ENCODE results near the gene KCNJ3.

Gene KCNJ3, protein sequence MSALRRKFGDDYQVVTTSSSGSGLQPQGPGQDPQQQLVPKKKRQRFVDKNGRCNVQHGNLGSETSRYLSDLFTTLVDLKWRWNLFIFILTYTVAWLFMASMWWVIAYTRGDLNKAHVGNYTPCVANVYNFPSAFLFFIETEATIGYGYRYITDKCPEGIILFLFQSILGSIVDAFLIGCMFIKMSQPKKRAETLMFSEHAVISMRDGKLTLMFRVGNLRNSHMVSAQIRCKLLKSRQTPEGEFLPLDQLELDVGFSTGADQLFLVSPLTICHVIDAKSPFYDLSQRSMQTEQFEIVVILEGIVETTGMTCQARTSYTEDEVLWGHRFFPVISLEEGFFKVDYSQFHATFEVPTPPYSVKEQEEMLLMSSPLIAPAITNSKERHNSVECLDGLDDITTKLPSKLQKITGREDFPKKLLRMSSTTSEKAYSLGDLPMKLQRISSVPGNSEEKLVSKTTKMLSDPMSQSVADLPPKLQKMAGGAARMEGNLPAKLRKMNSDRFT

DNA sequence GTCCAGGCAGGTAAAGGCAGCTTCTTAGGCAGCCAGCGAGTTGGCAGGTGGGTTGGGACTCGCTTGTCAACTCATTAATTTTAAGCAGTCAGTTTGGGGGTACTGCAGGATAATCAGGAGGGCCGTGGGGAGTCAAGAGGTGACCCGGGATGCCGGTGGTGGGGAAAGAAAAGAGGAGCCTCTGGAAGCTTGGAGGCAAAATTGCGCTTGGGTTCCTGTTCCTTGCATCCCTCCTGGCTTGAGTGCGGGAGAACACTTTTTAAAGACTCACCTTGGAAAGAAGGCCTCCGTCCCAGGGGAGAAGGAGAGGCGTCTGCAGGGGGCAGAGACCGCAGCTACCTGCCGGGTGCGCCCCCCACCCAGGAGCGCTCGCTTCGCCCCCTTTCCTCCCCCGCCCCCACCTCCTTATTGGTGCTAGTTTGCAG lies at the start of gene KCNJ3:
TSS of gene KCNJ3 (plus strand) at position 400 of the 425 bp plus-strand sequence. CDS start 81 bp downstream, outside the sequence.
- DNase-seq (ENCODE audit: low read depth): no peak

DNA sequence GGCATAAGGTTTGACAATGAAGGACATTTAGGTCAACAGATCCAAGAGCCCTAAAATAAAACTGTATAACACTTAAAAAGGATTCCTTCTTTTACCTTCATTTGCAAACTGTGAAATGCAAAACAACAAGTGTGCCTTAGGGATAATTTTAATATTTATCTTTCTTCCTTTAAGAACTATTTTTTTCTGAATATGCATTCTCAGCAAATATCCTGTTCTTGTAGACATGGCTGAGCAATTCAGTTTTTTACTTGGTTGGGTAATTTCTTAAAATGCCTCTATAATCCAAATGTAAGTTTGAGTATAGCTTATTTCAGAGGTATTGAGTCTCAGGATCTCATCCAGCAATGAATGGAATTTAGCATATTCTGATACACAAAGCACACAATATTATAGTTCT lies 43.0 kb upstream of the KCNJ3 start:
- no peak for DNase-seq (ENCODE audit: low read depth)

DNA sequence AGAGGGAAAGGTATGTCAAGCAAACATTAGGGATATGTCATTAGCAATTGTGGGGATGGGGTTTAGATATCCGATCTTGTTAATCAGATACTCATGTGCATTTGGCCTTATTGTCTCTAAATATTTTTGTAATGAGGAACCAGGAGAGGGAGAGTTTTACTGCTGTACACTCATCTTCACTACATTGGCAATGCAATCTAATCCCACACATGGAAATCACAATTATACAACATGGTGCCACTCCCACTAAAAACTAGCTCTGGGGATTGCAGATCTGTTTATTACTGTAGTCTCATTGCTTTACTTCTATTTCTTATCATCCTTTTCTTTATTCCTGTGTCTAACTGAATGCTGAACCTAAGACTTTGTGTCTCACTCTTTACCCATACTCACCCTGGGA lies 39.6 kb upstream of the KCNJ3 start:
- DNase-seq (ENCODE audit: low read depth): no peak

DNA sequence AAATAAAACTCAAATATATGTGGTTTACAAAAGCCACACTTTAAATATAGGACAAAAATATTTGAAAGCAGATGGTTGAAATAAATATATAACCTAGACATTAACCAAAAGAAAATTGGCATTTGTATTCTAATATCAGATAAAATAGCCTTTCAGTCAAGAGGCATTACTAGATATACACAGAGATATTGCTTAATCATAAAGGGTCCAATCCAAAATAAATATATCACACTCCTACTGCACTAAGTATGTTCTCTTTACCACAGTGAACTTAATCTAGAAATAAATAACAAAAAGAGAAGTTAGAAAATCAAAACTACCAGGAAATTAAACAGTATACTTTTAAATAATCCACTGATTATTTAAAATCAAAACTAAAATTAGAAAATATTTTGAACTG lies 34.2 kb upstream of the KCNJ3 start:
- no peak for DNase-seq (ENCODE audit: low read depth)

DNA sequence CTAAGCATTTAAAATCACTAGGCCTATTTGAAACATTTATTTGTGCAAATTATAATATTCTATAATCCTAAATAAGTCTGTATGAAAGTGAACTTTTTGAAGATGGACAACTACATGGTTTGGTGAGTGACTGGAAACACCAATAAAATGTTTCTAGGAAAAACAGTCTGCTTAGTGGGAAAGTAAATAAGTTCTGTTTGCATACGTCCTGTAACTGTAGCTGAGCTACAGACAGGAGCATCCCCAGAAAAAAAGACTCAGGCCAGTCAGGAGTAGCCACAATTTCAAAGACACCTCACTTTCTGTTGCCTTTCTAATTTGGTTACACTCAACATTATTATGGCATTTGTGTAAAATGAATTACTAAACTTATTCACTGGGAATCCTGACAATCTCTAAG lies 28.4 kb upstream of the KCNJ3 start:
- no peak for DNase-seq (ENCODE audit: low read depth)

DNA sequence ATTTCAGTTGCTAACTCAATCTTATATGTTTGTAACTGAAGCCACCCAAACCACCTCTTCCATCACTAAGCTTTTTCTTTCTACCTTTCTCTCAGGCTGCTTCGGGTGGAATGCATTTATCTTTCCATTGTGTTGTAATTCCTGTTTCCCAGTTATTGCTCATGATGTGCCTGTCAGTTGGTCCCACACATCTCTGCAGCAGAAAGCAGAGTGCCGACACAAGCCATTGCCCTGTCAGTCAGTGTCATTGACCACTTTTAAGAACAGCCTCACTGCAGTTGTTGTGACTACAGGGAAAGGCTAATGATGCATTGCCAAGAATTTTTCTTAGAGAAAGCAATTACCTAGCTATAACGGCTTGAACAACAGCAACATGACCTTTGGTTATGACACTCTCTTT lies 24.8 kb upstream of the KCNJ3 start:
- DNase-seq (ENCODE audit: low read depth): no peak

DNA sequence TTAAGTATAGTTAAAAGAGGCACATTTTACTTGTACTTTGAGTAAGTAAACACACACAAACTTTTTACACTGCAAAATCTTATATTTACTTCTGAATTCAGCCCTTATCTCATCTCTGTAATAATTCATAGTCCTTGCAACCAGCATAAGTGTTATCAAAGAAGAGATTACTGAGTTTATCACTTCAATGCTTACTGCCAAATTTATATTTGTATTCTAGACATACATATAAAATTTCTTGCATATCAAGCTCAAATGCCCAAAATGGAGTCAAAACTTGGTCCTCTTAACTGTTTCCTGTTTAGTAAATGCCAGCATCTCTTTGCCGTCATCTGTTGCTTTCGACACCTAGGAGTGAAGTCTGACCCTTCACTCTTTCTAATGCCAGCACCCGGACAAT lies 21.1 kb upstream of the KCNJ3 start:
- DNase-seq (ENCODE audit: low read depth): no peak

DNA sequence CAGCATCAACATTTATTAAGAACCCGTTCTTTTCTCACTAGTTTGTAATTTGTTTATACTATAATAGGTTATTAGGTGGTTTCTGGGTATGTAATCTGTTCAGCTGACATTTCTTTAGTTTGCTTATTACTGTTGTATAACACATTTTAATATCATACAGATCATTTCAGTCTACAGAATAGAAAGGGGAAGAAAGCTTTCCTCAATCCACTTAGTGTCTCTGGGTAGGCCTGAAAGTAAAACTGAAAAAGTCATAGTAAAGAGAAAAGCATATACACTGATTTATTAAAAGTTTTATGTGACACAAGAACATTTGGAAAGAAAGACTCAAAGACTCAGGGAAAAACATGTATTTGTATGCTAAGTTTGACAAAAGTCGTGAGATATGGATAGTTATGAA lies 16.8 kb upstream of the KCNJ3 start:
- DNase-seq (ENCODE audit: low read depth): no peak

DNA sequence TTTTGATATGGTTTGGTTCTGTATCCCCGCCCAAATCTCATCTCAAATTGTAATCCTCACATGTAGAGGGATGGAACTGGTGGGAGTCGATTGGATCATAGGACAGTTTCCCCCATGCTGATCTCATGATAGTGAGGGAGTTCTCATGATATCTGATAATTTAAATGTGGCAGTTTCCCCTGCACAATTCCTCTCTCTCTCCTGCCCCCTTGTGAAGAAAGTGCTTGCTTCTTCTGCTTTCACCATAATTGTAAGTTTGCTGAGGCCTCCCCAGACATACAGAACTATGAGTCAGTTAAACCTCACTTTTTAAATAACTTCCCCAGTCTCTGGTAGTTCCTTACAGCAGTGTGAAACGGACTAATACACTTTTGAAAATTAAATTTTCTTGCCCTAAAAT lies 12.3 kb upstream of the KCNJ3 start:
- no peak for DNase-seq (ENCODE audit: low read depth)

DNA sequence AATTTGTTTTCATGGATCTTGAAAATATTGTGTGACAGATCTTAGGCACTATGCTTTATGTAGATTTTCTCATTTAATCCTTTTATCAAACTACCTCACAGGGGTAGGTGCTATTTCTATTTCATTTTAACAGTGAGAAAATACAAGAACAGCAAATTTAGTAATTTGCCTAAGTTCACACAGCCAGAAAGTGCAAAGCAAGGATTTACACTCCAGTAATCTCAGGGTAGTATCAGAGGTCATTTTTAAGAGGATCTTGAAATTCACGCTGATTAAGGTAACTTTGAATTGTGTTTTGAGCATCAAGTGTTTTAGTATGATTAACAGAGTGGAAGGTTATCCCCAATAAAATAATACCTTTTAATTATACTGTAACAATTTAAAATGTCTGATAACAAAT lies 10.1 kb upstream of the KCNJ3 start:
- DNase-seq (ENCODE audit: low read depth): no peak

DNA sequence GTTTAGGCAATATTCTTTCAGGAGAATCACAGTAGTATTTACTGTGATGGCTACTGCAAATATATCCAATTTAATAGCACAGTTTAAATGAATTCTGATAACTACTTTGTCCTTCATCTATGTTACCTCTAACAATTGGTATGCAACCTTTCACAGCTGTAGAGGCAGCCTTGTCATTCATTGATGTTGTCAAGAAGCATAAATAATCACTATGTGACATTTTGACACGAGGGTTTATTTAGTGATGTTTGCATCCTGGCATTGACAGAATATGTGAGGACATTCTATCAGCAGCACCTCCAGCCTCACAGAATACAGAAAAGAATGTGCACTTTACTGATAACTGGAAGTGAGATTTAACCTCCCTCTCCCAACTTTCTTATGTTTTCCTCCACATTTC lies 9.3 kb upstream of the KCNJ3 start:
- DNase-seq (ENCODE audit: low read depth): no peak

DNA sequence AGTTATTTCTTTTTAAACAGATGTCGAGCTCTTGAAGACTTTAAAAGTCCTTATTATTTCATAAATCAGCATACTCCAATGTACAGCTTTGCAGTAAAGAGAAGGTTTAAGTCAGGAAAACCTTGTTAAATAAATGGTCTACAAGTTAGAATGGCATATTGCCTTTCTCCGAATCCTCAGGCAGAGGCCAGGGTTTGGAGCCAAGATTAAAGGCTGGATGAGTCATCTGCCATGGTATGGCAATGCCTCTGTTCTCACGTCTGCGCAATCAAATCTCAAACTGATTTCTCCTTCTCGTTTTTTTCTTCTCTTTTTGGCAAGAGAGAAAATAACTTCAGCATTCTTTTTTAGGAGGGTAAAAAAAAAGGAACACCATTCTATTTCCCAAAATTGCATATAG lies 5.6 kb upstream of the KCNJ3 start:
- DNase-seq (ENCODE audit: low read depth): no peak

DNA sequence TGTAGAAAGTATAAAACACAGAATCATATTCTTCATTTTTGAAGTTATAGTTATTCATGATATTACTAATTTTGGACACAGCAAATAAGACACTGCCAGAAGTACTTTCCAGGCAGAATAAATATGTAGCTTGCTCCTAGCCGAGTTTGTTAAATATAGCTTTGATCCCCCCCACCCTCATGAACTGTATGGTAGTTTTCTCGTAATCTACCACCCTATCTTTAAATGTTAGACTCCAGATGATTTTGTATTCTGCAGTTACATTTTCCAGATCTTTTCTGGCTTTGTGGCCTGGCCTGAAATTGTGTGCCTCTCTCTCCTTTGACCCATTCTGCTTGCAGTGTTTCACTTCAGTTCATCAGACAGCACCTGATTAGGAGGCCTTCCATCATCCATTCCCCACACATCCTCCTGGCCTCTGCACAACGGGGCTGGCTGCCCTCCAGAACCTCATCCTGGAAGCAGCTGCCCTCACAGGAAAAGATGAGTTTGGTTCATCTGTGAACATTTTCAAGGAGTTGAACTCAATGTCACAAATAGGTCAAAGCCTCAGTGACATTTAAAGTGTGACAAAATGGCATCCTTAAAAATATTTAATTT lies 4.7 kb upstream of the KCNJ3 start:
- no peak for DNase-seq (ENCODE audit: low read depth)

DNA sequence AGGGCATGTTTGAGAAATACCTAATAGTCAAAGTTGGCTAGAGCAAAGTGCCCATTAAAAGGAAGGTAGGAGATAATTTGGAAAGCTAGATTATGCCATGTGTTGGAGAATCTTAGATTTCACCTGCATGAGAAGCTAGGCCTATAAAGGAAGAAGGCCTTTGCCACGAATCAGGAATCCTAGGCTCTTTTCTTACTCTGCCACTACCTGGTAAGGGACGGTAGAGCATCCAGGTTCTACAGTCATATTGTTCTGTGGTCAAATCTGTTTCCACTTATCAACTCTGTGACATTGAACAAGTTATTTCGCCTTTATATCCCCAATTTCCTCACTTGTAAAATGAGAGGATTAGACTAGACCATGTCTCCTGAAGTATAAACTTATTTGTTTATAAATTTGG lies 3.6 kb upstream of the KCNJ3 start:
- no peak for DNase-seq (ENCODE audit: low read depth)

DNA sequence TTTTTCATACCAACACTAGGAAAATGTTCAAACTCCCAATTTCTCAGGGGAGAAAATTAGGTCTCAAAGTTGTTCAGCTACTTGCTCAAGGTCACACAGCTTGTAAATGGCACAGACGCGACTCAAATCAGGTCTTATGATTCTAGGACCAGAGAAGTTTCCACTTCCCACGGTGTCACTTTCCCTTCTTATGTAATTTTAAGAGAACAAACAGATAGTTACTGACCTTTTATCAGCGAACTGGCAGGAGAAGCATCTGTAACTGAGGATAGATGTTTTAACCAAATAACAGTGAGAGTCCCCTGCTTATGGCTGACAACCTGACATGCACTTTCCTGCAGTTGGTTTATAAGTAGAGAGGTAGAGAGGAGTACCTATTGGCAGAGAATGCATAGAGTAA lies 2.1 kb upstream of the KCNJ3 start:
- DNase-seq (ENCODE audit: low read depth): no peak

DNA sequence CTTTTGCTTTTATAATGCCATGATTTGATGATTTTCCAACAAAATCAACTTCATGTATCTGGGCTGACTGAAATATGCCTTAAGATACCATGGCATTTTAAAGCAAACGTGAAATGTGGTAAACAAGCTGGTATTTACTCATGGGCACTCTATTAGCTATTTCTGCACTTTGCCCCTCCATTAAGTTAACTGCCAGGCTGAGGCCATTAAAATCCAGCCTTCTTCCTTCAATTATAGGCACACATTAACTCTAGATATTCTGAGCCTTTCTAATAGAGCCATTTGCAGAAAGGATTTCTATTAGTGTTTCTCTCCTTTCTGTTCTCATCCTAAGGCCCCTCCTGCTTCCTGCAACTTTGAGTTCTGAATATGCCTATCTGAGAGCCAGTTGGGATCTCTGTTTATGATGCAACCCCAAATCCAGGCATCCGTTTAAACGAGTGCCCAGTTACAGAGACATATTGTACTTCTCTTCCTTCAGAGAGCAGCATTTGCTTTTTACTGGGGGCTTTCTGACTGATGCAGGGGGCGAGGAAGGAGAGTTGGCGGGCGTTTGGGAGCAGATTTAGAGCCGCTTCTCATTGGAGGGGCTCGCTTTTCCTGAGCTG lies 1.6 kb upstream of the KCNJ3 start:
- DNase-seq (ENCODE audit: low read depth): no peak

DNA sequence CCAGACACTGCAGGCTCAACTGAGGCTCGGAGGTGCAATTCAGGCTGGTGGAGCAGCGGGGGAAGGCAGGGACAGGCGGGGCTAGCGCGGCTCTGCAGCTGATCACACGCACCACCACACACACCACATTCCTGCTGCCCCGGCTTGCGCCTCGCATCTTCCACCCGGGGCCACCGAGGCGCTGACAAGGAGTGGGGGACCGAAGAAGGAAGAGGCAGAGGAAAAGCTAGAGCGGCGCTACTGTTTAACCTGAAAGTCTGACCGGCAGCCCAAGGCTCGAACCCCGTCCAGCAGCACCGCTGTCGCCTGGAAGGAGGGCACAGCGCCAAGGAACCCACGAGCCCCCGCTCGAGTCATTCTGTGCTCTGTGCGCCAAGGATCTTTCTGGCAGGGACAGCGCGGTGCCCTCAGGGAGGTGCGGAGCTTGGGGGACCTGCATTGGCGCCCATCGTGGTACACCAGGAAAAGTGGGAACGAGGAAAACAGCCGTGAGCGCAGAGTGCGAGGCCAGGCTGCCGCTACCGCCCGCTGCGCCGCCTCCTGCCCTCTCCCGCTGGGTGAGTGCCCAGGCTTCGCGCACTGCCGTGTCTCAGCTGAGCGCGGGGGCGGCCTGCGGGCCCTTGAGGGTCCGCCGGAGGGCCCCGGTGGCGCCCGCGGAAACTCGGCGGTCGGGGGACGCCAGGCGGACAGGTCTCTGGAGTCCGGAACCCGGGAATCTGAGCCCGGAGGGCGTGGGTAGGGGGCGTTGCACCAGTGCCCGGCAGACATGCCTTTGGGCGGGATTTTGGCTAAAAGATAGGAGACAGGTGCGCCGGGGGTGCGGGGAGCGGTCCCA lies 860 bp upstream of the KCNJ3 start:
- DNase-seq (ENCODE audit: low read depth): no peak

DNA sequence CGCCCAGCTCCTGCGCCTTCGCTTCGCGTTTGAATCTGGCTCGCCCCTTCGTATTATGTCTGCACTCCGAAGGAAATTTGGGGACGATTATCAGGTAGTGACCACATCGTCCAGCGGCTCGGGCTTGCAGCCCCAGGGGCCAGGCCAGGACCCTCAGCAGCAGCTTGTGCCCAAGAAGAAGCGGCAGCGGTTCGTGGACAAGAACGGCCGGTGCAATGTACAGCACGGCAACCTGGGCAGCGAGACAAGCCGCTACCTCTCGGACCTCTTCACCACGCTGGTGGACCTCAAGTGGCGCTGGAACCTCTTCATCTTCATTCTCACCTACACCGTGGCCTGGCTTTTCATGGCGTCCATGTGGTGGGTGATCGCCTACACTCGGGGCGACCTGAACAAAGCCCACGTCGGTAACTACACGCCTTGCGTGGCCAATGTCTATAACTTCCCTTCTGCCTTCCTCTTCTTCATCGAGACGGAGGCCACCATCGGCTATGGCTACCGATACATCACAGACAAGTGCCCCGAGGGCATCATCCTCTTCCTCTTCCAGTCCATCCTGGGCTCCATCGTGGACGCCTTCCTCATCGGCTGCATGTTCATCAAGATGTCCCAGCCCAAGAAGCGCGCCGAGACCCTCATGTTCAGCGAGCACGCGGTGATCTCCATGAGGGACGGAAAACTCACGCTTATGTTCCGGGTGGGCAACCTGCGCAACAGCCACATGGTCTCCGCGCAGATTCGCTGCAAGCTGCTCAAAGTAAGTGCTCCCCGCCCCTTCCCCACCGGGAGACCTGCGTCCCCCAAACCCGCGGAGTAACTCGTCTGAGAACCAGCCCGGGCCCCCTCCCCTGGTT lies 453 bp downstream of the KCNJ3 start:
- no peak for DNase-seq (ENCODE audit: low read depth)

DNA sequence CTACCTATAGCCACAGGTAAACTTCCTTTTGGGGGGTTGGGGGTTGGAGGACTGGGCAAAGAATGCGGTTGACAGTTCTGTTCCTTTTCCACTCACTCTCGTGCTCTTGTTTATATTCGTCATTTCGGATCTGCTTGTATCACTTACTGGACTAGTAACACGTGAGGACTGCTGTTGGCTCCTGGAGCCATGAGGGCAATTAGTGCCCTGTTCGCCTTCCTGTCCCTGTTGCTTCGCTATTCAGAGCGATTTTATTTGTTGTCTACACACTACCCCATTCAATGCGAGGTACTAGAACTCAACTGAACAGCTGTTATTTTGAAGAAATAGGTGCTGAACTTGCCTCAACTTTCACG lies 1.1 kb downstream of the KCNJ3 start:
- no peak for DNase-seq (ENCODE audit: low read depth)

DNA sequence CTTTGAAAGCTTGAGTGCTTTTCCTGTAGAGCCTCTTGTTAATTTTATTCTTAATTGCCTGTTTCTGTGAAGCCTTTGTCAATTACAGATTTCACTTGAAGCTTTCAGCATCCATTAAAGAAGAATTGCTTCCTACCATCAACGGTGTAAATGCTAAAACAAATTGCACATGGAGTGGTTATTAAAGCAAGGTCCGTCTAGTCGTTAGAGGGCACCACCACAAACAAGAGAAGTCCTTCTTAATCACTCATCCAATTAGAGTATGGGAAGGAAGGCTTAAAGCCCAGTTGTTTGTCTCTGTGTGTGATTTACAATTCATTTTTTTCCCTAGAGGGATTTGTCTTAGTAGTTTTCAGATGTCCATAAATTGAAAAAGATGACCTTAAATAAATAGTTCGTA lies 1.6 kb downstream of the KCNJ3 start:
- no peak for DNase-seq (ENCODE audit: low read depth)

DNA sequence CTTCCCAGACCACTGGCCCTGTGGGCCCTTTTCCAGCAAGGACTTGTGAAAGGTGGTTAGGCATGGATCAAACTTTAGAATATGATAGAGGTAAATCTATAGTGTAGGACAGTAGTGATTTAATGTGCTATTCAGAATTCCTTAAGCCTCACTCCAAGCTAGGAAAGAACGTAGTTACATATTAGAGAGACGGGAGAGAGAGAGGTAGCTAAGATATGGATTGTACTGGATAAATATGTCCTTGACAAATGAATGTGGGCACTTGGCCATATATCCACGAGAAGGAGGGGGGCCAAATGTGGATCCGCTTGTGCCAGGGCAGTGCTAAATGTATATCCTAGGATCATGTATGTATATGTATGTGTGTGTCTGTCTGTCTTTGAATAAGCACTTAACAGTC lies 6.5 kb downstream of the KCNJ3 start:
- DNase-seq (ENCODE audit: low read depth): no peak

DNA sequence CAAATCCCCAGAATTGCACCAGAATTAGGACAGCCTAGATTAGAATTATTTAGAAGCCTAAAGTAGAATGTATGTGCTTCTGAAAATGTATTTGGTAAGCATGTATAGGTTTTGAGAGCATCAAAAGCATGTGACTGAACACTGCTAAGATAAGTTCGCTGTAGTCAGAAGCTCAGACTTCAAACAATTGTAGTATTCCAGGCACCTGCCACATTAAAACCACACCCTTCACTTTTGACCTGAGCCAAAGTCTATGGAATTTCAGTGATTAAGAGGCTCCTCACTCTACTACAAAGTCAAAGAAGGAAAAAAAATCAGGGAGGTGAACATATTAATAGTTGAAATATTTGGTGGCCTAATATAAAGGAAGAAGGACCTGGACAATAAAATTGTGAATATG lies 8.2 kb downstream of the KCNJ3 start:
- DNase-seq (ENCODE audit: low read depth): no peak

Data from stimulated activated CD4-positive, alpha-beta T cell treated with anti-CD3 and anti-CD28 coated beads, Interleukin-2, amount 100 ng/mL, for 4 hours (primary cell).